A673 (cell line): ENCODE results near the gene XPO4.

Source experiments
- CTCF ChIP-seq: fragments of 300-800, 200-600 bp; sonication (generic); conservative IDR thresholded peaks from 2 replicates; pipeline ENCODE4 v1.5.1; 2017; ENCODE audit warnings: low read depth, mild to moderate bottlenecking, antibody characterized with exemption, low read length, moderate library complexity, mixed read lengths
- EZH2 ChIP-seq: fragments of 200-600 bp; sonication (generic); IDR thresholded peaks from 2 replicates; pipeline ENCODE4 v1.6.1; 2017; ENCODE audit warnings: borderline replicate concordance, low read depth, mild to moderate bottlenecking, mixed read lengths, antibody characterized with exemption, low read length; ENCODE audit not compliant: poor library complexity, severe bottlenecking

GRCh38 chr13:20738616-20739015, 163.9 kb downstream of the XPO4 start:
- TF ChIP-seq CTCF, result no peak
- TF ChIP-seq EZH2, result no peak
